Measurements from ENCODE around the gene PAFAH1B2.
"Not testable (repeated sequence)": the region's sequence is repeated elsewhere in the genome, so short reads cannot be mapped to it uniquely, and the experiment has no call there.

The PAFAH1B2 gene

GRCh38 chr11:117127171-117127901 is 16.8 kb upstream of the PAFAH1B2 start:
- DNase-seq, result no peak
- no peaks in the 10 kb centered on the region for H3K9me3 ChIP-seq
- no peak for TF ChIP-seq CTCF (IDR thresholded peaks at IDR 0.05; ENCODE audit: low read depth, low read length)
- H3K4me1 ChIP-seq, result no peaks in the 10 kb centered on the region
- no peaks in the 10 kb centered on the region for H3K36me3 ChIP-seq
- H3K27me3 ChIP-seq, result 0 out of 2 replicates have a peak, but pooled peaks cover 5% of the 10 kb centered on the region
- no peak overlapping the region for H3K4me3 ChIP-seq (ENCODE audit: low read depth, low read length)

GRCh38 chr11:117128289-117128688 is 15.8 kb upstream of the PAFAH1B2 start:
- no peaks in the 10 kb centered on the region for H3K4me1 ChIP-seq
- H3K4me3 ChIP-seq (ENCODE audit: low read depth, low read length), result no peak overlapping the region
- H3K27me3 ChIP-seq, result 0 out of 2 replicates have a peak, but pooled peaks cover under 1% of the 10 kb centered on the region
- H3K36me3 ChIP-seq, result no peaks in the 10 kb centered on the region
- no peaks in the 10 kb centered on the region for H3K9me3 ChIP-seq
- no peak for TF ChIP-seq CTCF (IDR thresholded peaks at IDR 0.05; ENCODE audit: low read depth, low read length)
- DNase-seq, result no peak

DNA sequence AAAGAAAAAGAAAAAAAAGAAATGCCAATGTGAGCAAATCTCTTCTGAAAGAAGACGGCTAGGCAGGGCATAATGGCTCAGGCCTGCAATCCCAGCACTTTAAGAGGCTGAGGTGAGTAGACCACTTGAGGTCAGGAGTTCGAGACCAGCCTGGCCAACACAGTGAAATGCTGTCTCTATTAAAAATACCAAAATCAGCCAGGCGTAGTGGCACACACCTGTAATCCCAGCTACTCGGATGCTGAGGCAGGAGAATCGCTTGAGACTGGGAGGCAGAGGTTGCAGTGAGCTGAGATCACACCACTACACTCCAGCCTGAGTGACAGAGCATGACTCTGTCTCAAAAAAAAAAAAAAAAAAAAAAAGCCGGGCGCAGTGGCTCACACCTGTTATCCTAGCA is 13.7 kb upstream of the PAFAH1B2 start:
- H3K36me3 ChIP-seq; H3K4me3 ChIP-seq (ENCODE audit: low read depth, low read length); H3K4me1 ChIP-seq; H3K9me3 ChIP-seq; DNase-seq; H3K27me3 ChIP-seq: not testable (repeated sequence)

DNA sequence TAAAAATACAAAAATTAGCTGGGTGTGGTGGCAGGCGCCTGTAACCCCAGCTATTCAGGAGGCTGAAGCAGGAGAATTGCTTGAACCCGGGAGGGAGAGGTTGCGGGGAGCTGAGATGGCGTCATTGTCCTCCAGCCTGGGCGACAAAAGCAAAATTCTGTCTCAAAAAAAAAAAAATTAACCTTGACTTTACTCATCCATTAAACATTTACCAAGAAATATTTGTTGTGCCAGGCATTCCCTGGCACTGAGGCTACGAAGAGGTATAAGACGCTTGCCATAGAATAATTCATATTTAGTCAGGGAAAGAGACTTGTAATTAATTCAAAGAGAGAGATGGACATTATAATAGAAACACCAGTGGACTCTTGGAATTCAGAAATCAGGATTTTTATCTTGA is 13.2 kb upstream of the PAFAH1B2 start:
- Histone ChIP-seq H3K4me3 (ENCODE audit: low read depth, low read length) (no peak overlapping the region), H3K27me3 (no peaks in the 10 kb centered on the region), H3K36me3 (no peaks in the 10 kb centered on the region), H3K9me3 (no peaks in the 10 kb centered on the region), H3K4me1 (no peaks in the 10 kb centered on the region)
- TF ChIP-seq CTCF (IDR thresholded peaks at IDR 0.05; ENCODE audit: low read depth, low read length), result no peak
- DNase-seq, result no peak

DNA sequence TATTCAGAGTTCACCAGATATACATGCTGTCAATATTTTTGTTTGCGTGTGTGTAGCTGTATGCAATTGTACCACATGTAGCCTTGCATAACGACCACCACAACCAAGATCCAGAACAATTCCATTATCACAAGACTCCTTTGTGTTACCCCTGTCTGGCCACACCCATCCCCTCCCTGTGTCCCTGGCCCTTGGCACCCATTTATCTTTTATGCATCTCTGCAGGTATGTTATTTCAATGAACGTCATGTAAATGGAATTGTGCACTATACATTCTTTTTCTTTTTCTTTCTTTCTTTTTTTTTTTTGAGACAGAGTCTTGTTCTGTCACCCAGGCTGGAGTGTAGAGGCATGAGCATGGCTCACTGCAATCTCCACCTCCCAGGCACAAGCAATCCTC is 9.7 kb upstream of the PAFAH1B2 start:
- Histone ChIP-seq H3K36me3 (no peaks in the 10 kb centered on the region), H3K27me3 (no peaks in the 10 kb centered on the region), H3K4me1 (no peaks in the 10 kb centered on the region), H3K4me3 (ENCODE audit: low read depth, low read length) (no peak overlapping the region), H3K9me3 (no peaks in the 10 kb centered on the region)
- no peak for TF ChIP-seq CTCF (IDR thresholded peaks at IDR 0.05; ENCODE audit: low read depth, low read length)
- DNase-seq, result no peak

DNA sequence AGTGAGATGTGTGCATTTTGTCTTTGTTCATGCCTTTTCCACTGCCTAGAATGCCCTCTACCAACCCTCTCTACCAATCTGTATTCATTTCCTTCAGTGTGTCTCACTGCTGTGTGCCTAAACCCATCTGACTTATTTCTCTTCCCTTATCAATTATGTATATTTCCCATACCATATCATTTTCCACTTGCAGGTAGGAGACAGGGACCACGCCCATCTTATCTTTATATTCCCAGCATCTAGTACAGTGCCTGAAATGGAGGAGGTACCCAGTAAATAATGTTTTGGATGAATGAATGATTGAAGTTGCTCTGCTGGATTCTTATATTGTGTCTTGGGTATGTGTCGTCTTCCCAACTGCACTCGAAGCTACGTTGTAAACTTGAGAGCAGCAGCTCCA is 9.1 kb upstream of the PAFAH1B2 start:
- not testable (repeated sequence) for H3K4me1 ChIP-seq; H3K27me3 ChIP-seq; H3K36me3 ChIP-seq; DNase-seq; H3K4me3 ChIP-seq (ENCODE audit: low read depth, low read length); H3K9me3 ChIP-seq

DNA sequence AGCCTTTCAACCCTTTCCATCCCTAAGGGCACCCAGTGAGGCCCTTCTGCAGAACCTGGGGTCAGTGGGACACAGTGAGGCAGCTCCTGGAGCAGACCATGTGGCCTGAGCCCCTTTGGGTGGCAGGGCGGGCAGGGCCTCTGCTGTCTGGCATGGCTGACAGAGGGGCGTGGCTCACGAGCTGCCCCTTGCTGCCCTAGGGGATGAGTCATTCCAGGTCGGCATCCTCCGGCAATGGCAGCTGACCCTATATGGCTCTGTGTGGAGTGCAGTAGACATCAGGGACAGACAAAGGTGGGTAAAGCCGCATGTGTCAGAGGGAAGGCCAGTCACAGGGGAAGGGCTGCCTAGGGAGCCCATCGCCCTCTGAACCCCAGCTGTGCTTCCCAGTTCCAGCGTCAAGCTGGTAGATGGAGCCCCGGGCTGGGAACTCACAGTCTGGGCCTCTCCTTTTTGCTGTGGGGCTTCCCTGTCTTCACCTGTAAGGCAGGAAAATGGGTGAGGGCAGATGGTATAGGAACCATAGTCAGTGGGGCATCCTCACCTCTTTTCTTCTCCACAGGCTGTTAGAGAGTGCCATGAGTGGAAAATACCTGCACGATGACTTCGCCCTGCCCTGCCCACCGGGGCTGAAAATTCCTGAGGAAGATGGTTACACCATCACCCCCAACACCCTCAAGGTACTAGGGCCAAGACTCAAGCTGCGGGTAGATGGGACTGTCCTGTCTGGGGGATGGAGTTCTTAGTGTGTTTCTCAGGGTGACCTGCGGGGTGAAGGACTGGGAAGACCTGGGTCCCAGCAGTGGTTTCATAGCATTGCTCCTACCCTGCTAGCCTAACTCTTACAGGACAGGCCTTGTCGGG is 6.6 kb upstream of the PAFAH1B2 start:
- DNase-seq; H3K9me3 ChIP-seq; H3K36me3 ChIP-seq; H3K4me1 ChIP-seq; H3K27me3 ChIP-seq; H3K4me3 ChIP-seq (ENCODE audit: low read depth, low read length): not testable (repeated sequence)

Measured in BE2C (cell line).